Coronary artery (tissue), 2 donors: ENCODE results near the gene KCMF1.

Experiments used
- DNase-seq: peaks from one replicate; pipeline ENCODE4 v3.0.0-alpha.2; 2017; ENCODE audit warnings: low spot score
- H3K27ac ChIP-seq, 2 donors: fragments of 200-600 bp; sonication (generic); one replicate each; pipeline ENCODE4 v1.5.1; 2016 to 2019
- H3K4me3 ChIP-seq: fragments of 200-600 bp; sonication (generic); 2 replicates; pipeline ENCODE4 v1.5.1; 2016; ENCODE audit warnings: mild to moderate bottlenecking, moderate library complexity
- TF ChIP-seq, protein P1 (sequence below): fragments of 200-600 bp; sonication (generic); IDR thresholded peaks from one replicate; pipeline ENCODE4 v1.5.1; 2019; ENCODE audit warnings: antibody characterized with exemption

Gene KCMF1

DNA sequence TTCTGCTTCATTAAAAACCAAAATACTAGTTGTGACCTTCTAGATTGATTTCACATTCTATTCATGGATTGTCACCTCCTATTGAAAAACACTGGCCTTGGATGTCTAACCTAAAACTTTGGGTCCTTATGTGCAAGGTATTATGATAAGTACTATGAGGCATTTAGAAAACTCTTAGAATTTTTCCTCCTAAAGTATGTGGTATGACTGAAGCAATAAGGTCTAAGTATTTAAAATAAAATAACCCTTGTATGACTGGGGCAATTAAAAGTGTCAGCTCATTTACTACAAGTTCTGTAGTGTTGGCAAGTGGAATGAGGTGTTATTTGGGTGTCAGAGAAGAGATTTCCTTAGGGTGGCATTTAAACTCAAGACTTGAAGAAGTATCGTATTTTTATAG, 15.1 kb downstream of the KCMF1 start:
- no peak for DNase-seq
- no peak overlapping the region for H3K27ac ChIP-seq
- no peak overlapping the region for H3K4me3 ChIP-seq
- TF ChIP-seq, protein P1, sequence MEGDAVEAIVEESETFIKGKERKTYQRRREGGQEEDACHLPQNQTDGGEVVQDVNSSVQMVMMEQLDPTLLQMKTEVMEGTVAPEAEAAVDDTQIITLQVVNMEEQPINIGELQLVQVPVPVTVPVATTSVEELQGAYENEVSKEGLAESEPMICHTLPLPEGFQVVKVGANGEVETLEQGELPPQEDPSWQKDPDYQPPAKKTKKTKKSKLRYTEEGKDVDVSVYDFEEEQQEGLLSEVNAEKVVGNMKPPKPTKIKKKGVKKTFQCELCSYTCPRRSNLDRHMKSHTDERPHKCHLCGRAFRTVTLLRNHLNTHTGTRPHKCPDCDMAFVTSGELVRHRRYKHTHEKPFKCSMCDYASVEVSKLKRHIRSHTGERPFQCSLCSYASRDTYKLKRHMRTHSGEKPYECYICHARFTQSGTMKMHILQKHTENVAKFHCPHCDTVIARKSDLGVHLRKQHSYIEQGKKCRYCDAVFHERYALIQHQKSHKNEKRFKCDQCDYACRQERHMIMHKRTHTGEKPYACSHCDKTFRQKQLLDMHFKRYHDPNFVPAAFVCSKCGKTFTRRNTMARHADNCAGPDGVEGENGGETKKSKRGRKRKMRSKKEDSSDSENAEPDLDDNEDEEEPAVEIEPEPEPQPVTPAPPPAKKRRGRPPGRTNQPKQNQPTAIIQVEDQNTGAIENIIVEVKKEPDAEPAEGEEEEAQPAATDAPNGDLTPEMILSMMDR = no peak

DNA sequence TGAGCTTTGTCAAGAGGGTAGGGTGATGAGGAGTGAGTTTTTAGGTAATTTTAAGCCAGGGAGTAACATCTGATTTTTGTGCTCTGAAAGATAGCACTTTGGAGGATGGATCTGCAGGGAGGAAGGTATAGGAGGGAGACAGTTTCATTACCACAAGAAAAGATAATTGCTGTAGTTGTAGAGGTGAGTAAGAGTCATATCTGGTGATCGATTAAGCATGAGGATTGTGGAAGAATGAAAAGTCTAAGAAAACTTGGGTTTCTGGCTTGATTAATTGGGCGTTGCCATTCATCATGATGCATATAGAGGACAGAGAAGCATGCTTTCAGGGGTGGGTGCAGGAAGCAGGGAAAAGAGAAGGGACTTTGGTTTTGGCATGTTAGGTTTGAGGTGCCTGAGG, 18.5 kb downstream of the KCMF1 start:
- no peak overlapping the region for H3K27ac ChIP-seq
- no peak overlapping the region for H3K4me3 ChIP-seq
- TF ChIP-seq, protein P1 = no peak
- DNase-seq = no peak

DNA sequence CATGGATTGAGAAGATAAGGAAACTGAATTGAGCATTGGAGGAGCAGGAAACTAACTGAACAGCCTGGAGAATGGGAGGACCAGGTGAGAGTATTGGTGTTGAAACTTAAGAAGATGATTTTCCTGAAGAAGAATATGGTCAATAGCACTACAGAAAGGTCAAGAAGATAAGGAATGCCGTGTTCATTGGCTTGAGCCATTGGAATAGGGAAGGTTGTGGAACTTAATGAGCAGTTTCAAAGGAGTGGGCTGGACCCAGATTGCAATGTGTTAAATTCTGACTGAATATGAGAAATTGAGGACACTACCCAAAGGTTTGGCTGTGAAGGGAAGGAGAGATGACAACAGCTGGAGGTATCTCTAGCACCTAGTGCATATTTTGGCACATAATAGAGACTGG, 19.0 kb downstream of the KCMF1 start:
- Histone ChIP-seq H3K27ac (no peak overlapping the region), H3K4me3 (no peak overlapping the region)
- TF ChIP-seq, protein P1 = no peak
- no peak for DNase-seq

DNA sequence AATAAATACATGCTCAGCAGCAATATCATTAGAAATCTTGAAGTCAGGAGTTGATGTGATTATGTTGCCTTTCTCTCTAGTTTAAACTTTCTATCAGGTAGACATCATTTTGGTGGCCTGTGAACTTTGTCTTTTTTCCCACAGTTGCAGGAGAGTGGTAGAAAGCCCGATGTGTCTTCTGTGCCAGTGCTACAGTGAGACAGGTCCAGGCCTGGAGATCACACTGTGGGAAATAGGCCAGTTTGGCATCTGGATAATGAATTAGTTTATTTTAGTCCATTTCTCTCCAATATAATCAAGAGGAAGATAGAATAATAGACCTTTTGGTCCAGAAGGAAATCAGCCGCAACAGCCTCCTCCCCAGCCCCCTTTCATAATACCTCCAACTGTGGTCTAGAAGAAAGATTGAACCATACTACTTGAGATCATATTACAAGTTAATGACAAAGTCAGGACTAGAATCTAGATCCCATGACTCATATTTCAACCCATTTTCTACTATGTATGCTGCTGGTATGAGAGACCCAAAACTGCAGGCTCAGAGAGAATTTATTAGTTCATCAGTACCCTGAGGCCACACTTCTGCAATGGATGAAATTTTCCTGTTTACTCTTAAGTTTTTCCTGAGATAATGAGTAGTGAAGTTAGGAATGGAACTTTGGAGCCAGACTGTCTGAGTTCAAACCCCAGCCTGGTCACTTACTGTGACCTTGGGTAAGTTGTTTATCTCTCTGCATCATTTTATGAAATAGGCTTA, 20.6 kb downstream of the KCMF1 start:
- TF ChIP-seq, protein P1 = no peak
- Histone ChIP-seq H3K27ac (peak overlapping the region in 1 of 2 donors; percentile 34), H3K4me3 (no peak overlapping the region)
- no peak for DNase-seq

DNA sequence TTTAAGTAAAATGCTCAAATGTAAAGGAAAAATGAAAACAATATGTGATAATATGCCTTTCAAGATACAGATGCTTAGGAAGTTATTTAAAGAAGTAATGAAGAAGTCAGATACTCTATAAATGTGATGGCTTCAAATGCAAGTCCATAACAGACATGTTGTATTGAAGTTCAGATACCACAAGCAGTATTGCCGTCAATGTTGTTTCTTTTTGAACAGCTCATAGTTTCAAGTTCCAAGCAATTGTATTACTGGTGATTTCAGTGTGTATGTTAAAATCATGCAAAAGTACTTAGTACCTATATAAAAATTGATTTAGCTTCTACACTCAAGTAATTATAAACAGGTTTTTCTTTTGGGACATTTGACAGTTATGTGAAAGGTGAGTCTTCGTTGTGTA, 24.9 kb downstream of the KCMF1 start:
- DNase-seq = no peak
- TF ChIP-seq, protein P1 = no peak
- Histone ChIP-seq H3K4me3 (no peak overlapping the region), H3K27ac (no peak overlapping the region)

DNA sequence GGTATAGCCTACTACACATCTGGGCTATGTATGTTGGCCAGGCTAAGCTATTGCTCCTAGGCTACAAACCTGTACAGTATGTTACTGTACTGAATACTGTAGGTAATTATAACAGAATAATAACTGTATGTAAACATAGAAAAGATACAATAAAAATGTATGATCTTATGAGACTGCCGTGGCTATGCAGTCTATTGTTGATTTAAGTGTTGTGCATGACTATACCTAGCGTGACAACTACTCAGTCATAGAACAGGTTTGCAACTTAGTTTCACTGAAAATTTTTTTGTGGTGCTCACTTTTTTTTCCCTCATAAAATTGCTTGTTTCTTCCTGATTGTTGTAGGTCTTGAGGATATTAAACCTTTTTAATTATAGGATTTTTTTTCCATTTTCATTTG, 25.9 kb downstream of the KCMF1 start:
- DNase-seq = no peak
- H3K4me3 ChIP-seq = no peak overlapping the region
- no peak overlapping the region for H3K27ac ChIP-seq
- TF ChIP-seq, protein P1 = no peak

DNA sequence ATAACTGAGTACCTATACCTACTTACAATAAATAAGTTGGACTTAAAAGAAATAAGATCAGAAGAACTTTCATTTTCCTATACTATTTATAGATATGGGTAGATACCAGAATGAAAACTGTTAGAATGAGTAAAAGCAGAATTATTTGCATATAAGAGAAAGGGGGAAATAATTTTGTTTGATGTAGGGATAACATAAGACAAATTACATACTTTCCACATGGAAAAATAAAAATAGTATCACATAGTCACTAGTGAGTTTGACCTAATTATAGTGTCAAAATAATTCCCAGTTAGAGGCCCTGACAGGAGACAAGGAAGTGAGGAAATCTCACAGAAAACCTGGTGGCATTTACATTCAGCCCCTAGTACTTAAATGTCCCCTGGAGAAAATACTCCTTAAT, 28.6 kb downstream of the KCMF1 start:
- H3K27ac ChIP-seq = no peak overlapping the region
- H3K4me3 ChIP-seq = no peak overlapping the region
- TF ChIP-seq, protein P1 = no peak
- DNase-seq = no peak
